SK-N-SH treated with all-trans-retinoic acid at 6 μM for 48 hours (cell line): ENCODE results near the gene SLC25A47.

Experiments
- ARNTL ChIP-seq: fragments of 450-650 bp; formaldehyde crosslinking; IDR thresholded peaks from 2 replicates; pipeline ENCODE4 v1.5.0; 2020; ENCODE audit warnings: low read depth, mild to moderate bottlenecking, moderate library complexity, borderline replicate concordance
- ESRRG ChIP-seq: fragments of 250-450 bp; sonication (Bioruptor Pico); IDR thresholded peaks from 2 replicates; pipeline ENCODE4 v1.6.1; 2021; ENCODE audit warnings: mild to moderate bottlenecking
- PATZ1 ChIP-seq: fragments of 250-450 bp; sonication (Bioruptor Pico); IDR thresholded peaks from 2 replicates; pipeline ENCODE4 v1.8.0; 2020; ENCODE audit warnings: mild to moderate bottlenecking, moderate library complexity, borderline replicate concordance
- TOX ChIP-seq: fragments of 250-450 bp; sonication (Bioruptor Pico); IDR thresholded peaks from 2 replicates; pipeline ENCODE4 v1.8.0; 2021; ENCODE audit warnings: mild to moderate bottlenecking, moderate library complexity, borderline replicate concordance
- ZFP3 ChIP-seq: fragments of 250-450 bp; sonication (Bioruptor Pico); IDR thresholded peaks from 2 replicates; pipeline ENCODE4 v1.5.0; 2020; ENCODE audit warnings: mild to moderate bottlenecking, moderate library complexity
- TF ChIP-seq, protein P1 (sequence below): fragments of 250-450 bp; sonication (Bioruptor Pico); IDR thresholded peaks from 2 replicates; pipeline ENCODE4 v1.8.0; 2021; ENCODE audit warnings: low read depth, mild to moderate bottlenecking, moderate library complexity, borderline replicate concordance

GRCh38 chr14:100279563-100279962 lies 43.6 kb upstream of the SLC25A47 start:
- TF ChIP-seq PATZ1 (CRISPR knock-in tag) = no peak
- TF ChIP-seq, protein P1, sequence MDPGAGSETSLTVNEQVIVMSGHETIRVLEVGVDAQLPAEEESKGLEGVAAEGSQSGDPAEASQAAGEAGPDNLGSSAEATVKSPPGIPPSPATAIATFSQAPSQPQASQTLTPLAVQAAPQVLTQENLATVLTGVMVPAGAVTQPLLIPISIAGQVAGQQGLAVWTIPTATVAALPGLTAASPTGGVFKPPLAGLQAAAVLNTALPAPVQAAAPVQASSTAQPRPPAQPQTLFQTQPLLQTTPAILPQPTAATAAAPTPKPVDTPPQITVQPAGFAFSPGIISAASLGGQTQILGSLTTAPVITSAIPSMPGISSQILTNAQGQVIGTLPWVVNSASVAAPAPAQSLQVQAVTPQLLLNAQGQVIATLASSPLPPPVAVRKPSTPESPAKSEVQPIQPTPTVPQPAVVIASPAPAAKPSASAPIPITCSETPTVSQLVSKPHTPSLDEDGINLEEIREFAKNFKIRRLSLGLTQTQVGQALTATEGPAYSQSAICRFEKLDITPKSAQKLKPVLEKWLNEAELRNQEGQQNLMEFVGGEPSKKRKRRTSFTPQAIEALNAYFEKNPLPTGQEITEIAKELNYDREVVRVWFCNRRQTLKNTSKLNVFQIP (CRISPR knock-in tag) = no peak
- TF ChIP-seq ESRRG (CRISPR knock-in tag) = no peak
- TF ChIP-seq TOX (CRISPR knock-in tag) = no peak
- TF ChIP-seq ZFP3 = no peak
- TF ChIP-seq ARNTL (CRISPR knock-in tag) = no peak
